HepG2 (cell line): ENCODE results near the gene CFAP54. TPM values are rescaled to one million over a fixed set of nuclear protein-coding genes. Genes with fewer than 3 reads are reported as not detected.

Source experiments
- ATAC-seq: fragments of 200-7000 bp; cut with Tn5 transposase; 3 replicates; pipeline ENCODE4 v1.9.1; 2020; ENCODE audit warnings: mild to moderate bottlenecking, moderate library complexity
- BruUV-seq: library from RNA; stranded (reverse); fragments of 400-500 nt; replicated peaks from 2 replicates; lab custom pipeline; 2021; lab: Mats Ljungman, UMichigan
- CTCF ChIA-PET: fragments of 300-600 bp; formaldehyde crosslinking; extraction: SDS; loops from one replicate; lab custom pipeline; 2021; ENCODE audit warnings: low total read pairs, inconsistent platforms, low intra/inter-chr PET ratio; lab: Yijun Ruan, JAX
- POLR2A ChIA-PET: fragments of 350-600 bp; sonication (Branson Sonifier 250); formaldehyde crosslinking; loops from one replicate; lab custom pipeline; 2020; ENCODE audit warnings: antibody characterized with exemption, inconsistent platforms; lab: Yijun Ruan, JAX
- DNase-seq: peaks from one replicate; pipeline ENCODE4 v3.0.0-alpha.2; 2015; ENCODE audit warnings: low spot score
- FAIRE-seq: peaks from 3 replicates; lab custom pipeline; 2011; peaks lifted over from hg19 to GRCh38; lab: Jason Lieb, UNC
- H2AFZ ChIP-seq: one replicate; pipeline ENCODE4 v1.6.1; 2011; ENCODE audit warnings: low read length, inconsistent platforms
- H3K27ac ChIP-seq: fragments of 300-600 bp; 3 replicates; pipeline ENCODE4 v1.8.0; 2011; ENCODE audit warnings: mixed run types, mild to moderate bottlenecking, mixed read lengths, low read length, inconsistent platforms; ENCODE audit not compliant: insufficient read depth; ENCODE audit errors: extremely low read length
- H3K27me3 ChIP-seq, 2 experiments: fragments of 200-600 bp in 1 of 2; 2 replicates in 1 of 2; 3 replicates in 1 of 2; pipeline versions ENCODE4 v1.6.0 to v1.8.0; 2011; ENCODE audit warnings: low read length in 2 of 2, mild to moderate bottlenecking in 2 of 2, moderate library complexity in 2 of 2, inconsistent platforms in 1 of 2; ENCODE audit not compliant: insufficient read depth in 2 of 2, control insufficient read depth in 1 of 2
- H3K36me3 ChIP-seq, 2 experiments: fragments of 200-600 bp in 1 of 2; replicated peaks in 1 of 2; 2 replicates in 1 of 2; 3 replicates in 1 of 2; pipeline versions ENCODE4 v1.5.1 to v1.8.0; 2011; ENCODE audit warnings: low read length in 2 of 2, inconsistent platforms in 1 of 2; ENCODE audit not compliant: insufficient read depth in 2 of 2, control insufficient read depth in 1 of 2
- H3K4me1 ChIP-seq: 2 replicates; pipeline ENCODE4 v1.5.1; 2012; ENCODE audit warnings: low read length, inconsistent platforms; ENCODE audit not compliant: insufficient read depth
- H3K4me2 ChIP-seq: 2 replicates; pipeline ENCODE4 v1.6.0; 2011; ENCODE audit warnings: low read depth, low read length, inconsistent platforms
- H3K4me3 ChIP-seq, 3 experiments: fragments of 200-600 bp in 1 of 3; sonication (generic), shearing (Covaris generic) in 1 of 3; replicated peaks in 1 of 3; 2 replicates each; pipeline ENCODE4 v1.5.1; 2011 to 2016; ENCODE audit warnings: low read length in 3 of 3, inconsistent platforms in 2 of 3, low read depth in 2 of 3, mild to moderate bottlenecking in 2 of 3, control low read depth in 1 of 3, mixed read lengths in 1 of 3; ENCODE audit not compliant: insufficient read depth in 1 of 3
- H3K79me2 ChIP-seq: one replicate; pipeline ENCODE4 v1.6.1; 2011; ENCODE audit warnings: low read length, inconsistent platforms; ENCODE audit not compliant: insufficient read depth
- H3K9ac ChIP-seq: 2 replicates; pipeline ENCODE4 v1.6.0; 2011; ENCODE audit warnings: mild to moderate bottlenecking, low read depth, low read length, inconsistent platforms; ENCODE audit not compliant: insufficient read depth
- H3K9me3 ChIP-seq: 2 replicates; pipeline ENCODE4 v1.5.1; 2012; ENCODE audit warnings: mild to moderate bottlenecking, low read length
- H4K20me1 ChIP-seq: 2 replicates; pipeline ENCODE4 v1.6.0; 2011; ENCODE audit warnings: inconsistent platforms, mild to moderate bottlenecking, low read length, moderate library complexity; ENCODE audit not compliant: insufficient read depth
- E2F2 ChIP-seq: sonication (generic); formaldehyde crosslinking; IDR thresholded peaks from 2 replicates; pipeline ENCODE4 v1.4.0; 2020; ENCODE audit warnings: missing genetic modification reagents, borderline replicate concordance
- ETV6 ChIP-seq: sonication (generic); formaldehyde crosslinking; conservative IDR thresholded peaks from 2 replicates; pipeline ENCODE4 v1.4.0; 2020; ENCODE audit warnings: missing genetic modification reagents
- FIP1L1 ChIP-seq: fragments of 200-400 bp; formaldehyde crosslinking; IDR thresholded peaks from 2 replicates; pipeline ENCODE4 v1.6.1; 2018; ENCODE audit warnings: low read depth, mild to moderate bottlenecking, low read length, moderate library complexity, borderline replicate concordance; ENCODE audit not compliant: insufficient read depth
- IKZF4 ChIP-seq: sonication (generic); formaldehyde crosslinking; IDR thresholded peaks from 2 replicates; pipeline ENCODE4 v1.5.1; 2020; ENCODE audit warnings: borderline replicate concordance, mild to moderate bottlenecking, low read depth, missing genetic modification reagents; ENCODE audit errors: not compliant biosample characterization
- MLX ChIP-seq: IDR thresholded peaks from 2 replicates; pipeline ENCODE4 v1.6.1; 2016
- NR1H2 ChIP-seq: sonication (generic); formaldehyde crosslinking; IDR thresholded peaks from 2 replicates; pipeline ENCODE4 v1.8.1; 2022; ENCODE audit warnings: low read depth, missing genetic modification reagents, borderline replicate concordance
- RCOR2 ChIP-seq: IDR thresholded peaks from 2 replicates; pipeline ENCODE4 v1.6.1; 2016; ENCODE audit warnings: missing biosample characterization, missing genetic modification reagents
- SIN3B ChIP-seq: fragments of 150-350 bp; IDR thresholded peaks from 2 replicates; pipeline ENCODE4 v1.6.1; 2014; ENCODE audit warnings: low read length
- SRSF9 ChIP-seq: fragments of 200-400 bp; formaldehyde crosslinking; IDR thresholded peaks from 2 replicates; pipeline ENCODE4 v1.6.1; 2018; ENCODE audit warnings: borderline replicate concordance, mild to moderate bottlenecking, low read depth, low read length; ENCODE audit not compliant: insufficient read depth, poor library complexity, severe bottlenecking
- TCF7L2 ChIP-seq: IDR thresholded peaks from 2 replicates; pipeline ENCODE4 v1.6.1; 2011; ENCODE audit warnings: mild to moderate bottlenecking, low read depth, low read length, moderate library complexity
- ZBTB26 ChIP-seq: IDR thresholded peaks from 2 replicates; pipeline ENCODE4 v1.6.1; 2016; ENCODE audit warnings: missing compliant biosample characterization, missing genetic modification reagents, borderline replicate concordance
- ZBTB34 ChIP-seq: sonication (generic); formaldehyde crosslinking; IDR thresholded peaks from 2 replicates; pipeline ENCODE4 v1.8.0; 2022; ENCODE audit warnings: mild to moderate bottlenecking, missing genetic modification reagents
- ZNF496 ChIP-seq: sonication (generic); formaldehyde crosslinking; IDR thresholded peaks from 2 replicates; pipeline ENCODE4 v1.8.1; 2023; ENCODE audit warnings: mild to moderate bottlenecking, moderate library complexity, missing genetic modification reagents; ENCODE audit not compliant: insufficient replicate concordance
- WGBS: methylation state at CpG from one replicate; pipeline ENCODE4 v1.1.6; 2017; ENCODE audit warnings: low lambda C conversion rate; 5-methylcytosine and 5-hydroxymethylcytosine counted together
- in situ Hi-C: cut with HindIII; loops from 2 replicates; pipeline ENCODE4 v1.10.0; 2017; ENCODE audit warnings: low pct_unique_long_range_greater_than_20kb; ENCODE audit not compliant: extremely low pct_ligation_motif_present
- intact Hi-C: fragments of 100-400 bp; cut with micrococcal nuclease; formaldehyde crosslinking; loops from one replicate; pipeline ENCODE4 v1.10.0; 2022; ENCODE audit not compliant: unreplicated experiment
- polyA plus RNA-seq, 8 experiments: library from polyadenylated mRNA; depleted of rRNA in 3 of 8; stranded (reverse) in 7 of 8; unstranded in 1 of 8; fragments of >200 nt; fragmentation: Illumina TruSeq in 4 of 8; extraction: Trizol in 4 of 8; gene quantifications; 2 replicates each; pipeline versions ENCODE4 v1.2.1 to v1.2.3, GENCODE V29; 2011 to 2016; ENCODE audit warnings: low read depth in 4 of 8, missing spikeins in 1 of 8, mixed read lengths in 1 of 8; ENCODE audit not compliant: insufficient read depth in 1 of 8
- total RNA-seq, 5 experiments: library from RNA; depleted of rRNA; stranded (reverse); fragments of >200 nt; fragmentation: Illumina TruSeq; extraction: Trizol; gene quantifications; 2 replicates each; pipeline ENCODE4 v1.2.3, GENCODE V29; 2016; ENCODE audit warnings: low read depth in 1 of 5

Gene CFAP54
- total and polyA plus RNA-seq, 2 of the 13 experiments (the other 11 are each of a cell fraction or from before 2014, with no cell fraction given) = not detected

- Histone ChIP-seq H4K20me1 (no peaks in the 10 kb centered on the region), H3K27me3 (no peaks in the 10 kb centered on the region), H3K4me1 (no peaks in the 10 kb centered on the region), H3K27ac (no peak overlapping the region), H3K4me2 (no peak overlapping the region), H3K36me3 (no peaks in the 10 kb centered on the region), H3K4me3 (no peak overlapping the region), H2AFZ (no peak overlapping the region), H3K79me2 (no peaks in the 10 kb centered on the region), H3K9ac (no peak overlapping the region), H3K9me3 (no peaks in the 10 kb centered on the region)
- FAIRE-seq = no peak
- intact Hi-C loops = no loop called here
- no peak for ATAC-seq
- in situ Hi-C loops = no loop called here
- TF ChIP-seq IKZF4 (CRISPR knock-in tag) (no peak), RCOR2 (CRISPR knock-in tag) (no peak), E2F2 (CRISPR knock-in tag) (no peak), MLX (CRISPR knock-in tag) (no peak), ETV6 (no peak), FIP1L1 (no peak), ZNF496 (CRISPR knock-in tag) (no peak), TCF7L2 (no peak), SIN3B (no peak), ZBTB26 (CRISPR knock-in tag) (no peak), NR1H2 (no peak), ZBTB34 (CRISPR knock-in tag) (no peak), SRSF9 (no peak)
- ChIA-PET POLR2A (no interaction called here), CTCF (no interaction called here)
- BruUV-seq = no TSS peak
- DNase-seq = no peak
- WGBS = 46% methylated on average over 1 of the region's 1 CpG
Measured at GRCh38 chr12:96870946-96871345, 381.6 kb downstream of the CFAP54 start.
